Measurements from ENCODE around the gene HES6. TPM values are rescaled to one million over a fixed set of nuclear protein-coding genes. Genes with fewer than 3 reads are reported as not detected.

The HES6 gene
- total RNA-seq, 1 experiment from 2014 or later = 4.8 TPM

- no peak for DNase-seq (ENCODE audit: low spot score)
These were observed 15.3 kb upstream of the HES6 start for GRCh38 chr2:238255151-238255551.

GRCh38 chr2:238254095-238254723, 14.4 kb upstream of the HES6 start:
- DNase-seq (ENCODE audit: low spot score) = no peak

GRCh38 chr2:238252766-238253630, 13.2 kb upstream of the HES6 start:
- DNase-seq (ENCODE audit: low spot score) = no peak

GRCh38 chr2:238251986-238252385, 12.1 kb upstream of the HES6 start:
- no peak for DNase-seq (ENCODE audit: low spot score)

- DNase-seq (ENCODE audit: low spot score) = no peak
These were observed 11.5 kb upstream of the HES6 start for GRCh38 chr2:238251331-238251730.

- no peak for DNase-seq (ENCODE audit: low spot score)
These were observed 11.1 kb upstream of the HES6 start for GRCh38 chr2:238250896-238251295.

- DNase-seq (ENCODE audit: low spot score) = no peak
These were observed 8.1 kb upstream of the HES6 start for GRCh38 chr2:238247841-238248453.

GRCh38 chr2:238247002-238247822, 7.4 kb upstream of the HES6 start:
- no peak for DNase-seq (ENCODE audit: low spot score)

GRCh38 chr2:238244151-238244550, 4.3 kb upstream of the HES6 start:
- DNase-seq (ENCODE audit: low spot score) = no peak

GRCh38 chr2:238243496-238244076, 3.7 kb upstream of the HES6 start:
- no peak for DNase-seq (ENCODE audit: low spot score)

- DNase-seq (ENCODE audit: low spot score) = peak; percentile 43
These were observed 3.1 kb upstream of the HES6 start for GRCh38 chr2:238242731-238243495.

GRCh38 chr2:238241970-238242369, 2.1 kb upstream of the HES6 start:
- no peak for DNase-seq (ENCODE audit: low spot score)

- DNase-seq (ENCODE audit: low spot score) = peak; percentile 33
These were observed 1.2 kb upstream of the HES6 start for GRCh38 chr2:238240757-238241711.

- no peak for DNase-seq (ENCODE audit: low spot score)
These were observed 335 bp downstream of the HES6 start for GRCh38 chr2:238239543-238239862.

GRCh38 chr2:238238766-238239542, 884 bp downstream of the HES6 start:
- no peak for DNase-seq (ENCODE audit: low spot score)

- no peak for DNase-seq (ENCODE audit: low spot score)
These were observed 1.5 kb downstream of the HES6 start for GRCh38 chr2:238238311-238238765.

- DNase-seq (ENCODE audit: low spot score) = no peak
These were observed 2.3 kb downstream of the HES6 start for GRCh38 chr2:238237431-238238135.

GRCh38 chr2:238236571-238236970, 3.3 kb downstream of the HES6 start:
- DNase-seq (ENCODE audit: low spot score) = no peak
